ENCODE data around the gene HOXB4.
"Not testable (repeated sequence)": the region's sequence is repeated elsewhere in the genome, so short reads cannot be mapped to it uniquely, and the experiment has no call there.

Gene HOXB4

GRCh38 chr17:48546137-48546923, 31.8 kb downstream of the HOXB4 start:
- FAIRE-seq, result no peak

DNA sequence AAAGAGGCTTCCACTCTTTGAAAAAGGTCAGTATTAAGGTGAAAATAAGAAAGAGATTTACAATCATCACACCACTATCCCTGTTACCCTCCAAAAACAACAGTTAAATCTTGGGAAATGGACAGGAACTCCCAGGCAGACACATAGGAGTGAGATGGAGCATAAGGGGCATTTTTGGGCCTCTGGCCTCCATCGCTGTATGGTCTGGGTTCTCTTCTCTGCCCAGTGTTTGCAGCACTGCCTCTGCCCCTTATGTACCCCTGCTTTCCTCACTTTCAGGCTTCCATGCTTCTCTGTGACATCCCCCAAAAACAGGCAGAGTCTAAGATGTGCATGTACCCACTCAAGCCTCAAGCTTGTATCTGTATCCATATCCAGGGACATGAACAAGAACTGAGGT, 32.6 kb downstream of the HOXB4 start:
- no peak for FAIRE-seq

GRCh38 chr17:48545022-48545375, 33.2 kb downstream of the HOXB4 start, which contains the start of gene HOXB2:
Gene HOXB2 (minus strand): TSS chr17:48545109. CDS start chr17:48544911, 198 bp downstream.
- FAIRE-seq, result no peak

GRCh38 chr17:48544349-48545021, 33.7 kb downstream of the HOXB4 start:
- FAIRE-seq, result no peak

DNA sequence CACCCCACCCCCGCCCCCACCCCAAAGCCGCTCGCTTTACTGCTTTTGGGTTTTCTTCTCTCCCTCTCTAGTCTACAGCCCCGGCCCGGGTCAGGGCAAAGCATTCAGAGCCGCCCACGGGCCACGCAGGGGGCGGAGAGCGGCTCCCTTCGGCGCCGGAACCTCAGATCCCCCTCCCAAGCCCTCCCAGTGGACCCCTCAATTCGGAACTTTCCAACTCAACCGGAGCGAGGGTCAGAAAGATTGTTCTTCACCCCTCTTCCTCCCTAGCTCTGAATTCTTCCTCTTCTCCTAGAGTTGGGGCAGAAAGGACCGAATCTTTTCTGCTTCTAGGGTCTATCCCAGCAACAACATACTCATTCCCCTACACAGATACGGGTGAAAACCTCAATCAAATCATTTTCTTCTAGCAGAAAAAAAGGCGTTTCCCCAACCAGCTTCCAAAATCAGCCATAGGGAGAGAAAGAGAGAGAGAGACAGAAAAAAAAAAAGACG, 34.2 kb downstream of the HOXB4 start:
- FAIRE-seq, result no peak

DNA sequence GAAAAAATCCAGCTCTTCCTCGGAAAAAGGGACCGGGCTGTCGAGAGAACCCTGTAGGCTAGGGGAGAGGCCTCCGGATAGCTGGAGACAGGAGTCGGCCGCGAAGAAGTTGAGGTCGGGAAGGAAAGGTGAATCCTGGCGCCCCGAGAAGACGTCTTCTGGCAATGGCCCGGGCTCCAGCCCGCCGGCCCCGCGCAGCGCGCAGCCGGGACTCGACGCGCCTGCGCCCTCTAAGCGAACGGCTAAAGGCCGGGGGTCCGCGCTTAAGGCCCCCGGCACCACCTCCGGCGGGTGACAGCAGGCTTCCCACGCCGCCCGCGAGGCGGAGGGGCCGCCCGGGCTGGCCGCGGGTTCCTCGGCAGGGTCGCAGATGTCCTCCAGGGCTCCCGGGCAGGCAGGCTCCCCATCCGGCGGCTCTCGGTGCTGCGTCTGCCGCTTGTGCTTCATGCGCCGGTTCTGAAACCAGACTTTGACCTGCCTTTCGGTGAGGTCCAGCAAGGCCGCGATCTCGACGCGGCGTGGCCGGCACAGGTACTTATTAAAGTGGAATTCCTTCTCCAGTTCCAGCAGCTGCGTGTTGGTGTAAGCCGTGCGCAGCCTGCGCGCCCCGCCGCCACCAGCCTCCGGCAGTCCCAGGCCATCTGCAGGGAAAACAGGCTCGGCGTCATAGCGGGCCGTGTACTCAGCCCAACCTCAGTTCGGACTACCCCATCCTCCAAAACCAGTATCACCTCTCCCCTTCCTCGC, 34.9 kb downstream of the HOXB4 start:
- FAIRE-seq, result no peak

- peak; percentile 34 for FAIRE-seq
Measured at GRCh38 chr17:48542698-48543106, 35.4 kb downstream of the HOXB4 start.

- no peak for FAIRE-seq
Measured at GRCh38 chr17:48542114-48542656, 36.0 kb downstream of the HOXB4 start.

- no peak for FAIRE-seq
Measured at GRCh38 chr17:48541577-48542113, 36.5 kb downstream of the HOXB4 start.

DNA sequence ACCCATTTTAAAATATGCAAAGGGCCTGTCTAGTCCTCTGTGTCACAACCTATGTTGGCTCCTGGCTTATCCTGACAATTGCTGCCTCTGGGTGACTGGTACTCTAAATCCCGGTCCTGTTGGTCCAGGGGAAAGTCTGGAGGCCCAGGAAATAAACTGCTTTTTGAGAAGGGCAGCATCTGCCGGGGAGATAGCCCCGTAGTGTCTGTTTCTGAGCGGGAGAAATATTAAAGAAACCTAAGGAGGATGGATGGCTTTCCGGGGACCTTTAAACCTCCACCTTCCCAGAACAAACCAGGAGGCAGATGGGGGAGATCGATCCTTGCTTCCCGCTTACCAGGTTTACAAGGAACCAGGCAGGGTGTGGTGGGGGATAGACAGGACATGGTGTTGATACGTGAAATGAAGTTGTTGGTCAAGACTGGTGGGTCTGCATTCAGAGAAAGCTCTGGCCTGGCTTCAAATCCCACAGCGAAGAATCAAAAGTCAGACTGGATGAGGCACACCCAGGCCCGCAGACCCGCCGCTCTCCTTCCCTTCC, 37.0 kb downstream of the HOXB4 start:
- no peak for FAIRE-seq

DNA sequence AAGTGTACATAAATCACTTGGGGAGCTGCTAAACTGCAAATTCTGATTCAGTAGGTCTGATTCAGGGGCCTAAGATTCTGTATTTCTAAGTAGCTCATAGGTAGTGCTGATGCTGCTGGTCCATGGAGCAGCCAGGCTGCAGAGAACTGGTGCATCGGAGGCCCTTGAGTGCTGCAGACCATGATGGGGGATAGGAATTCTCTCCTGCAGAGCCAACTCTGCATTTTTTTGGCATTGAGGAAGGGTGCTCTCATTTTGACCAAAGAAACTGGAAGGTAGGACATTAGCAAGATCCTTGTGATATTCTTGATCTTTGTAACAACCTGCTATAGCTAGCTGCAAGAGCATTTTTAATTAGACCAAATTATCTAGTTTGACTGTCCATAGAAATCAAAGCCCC, 37.9 kb downstream of the HOXB4 start:
- FAIRE-seq, result no peak

- no peak for FAIRE-seq
Measured at GRCh38 chr17:48539177-48539576, 39.0 kb downstream of the HOXB4 start.

- no peak for FAIRE-seq
Measured at GRCh38 chr17:48537316-48537715, 40.8 kb downstream of the HOXB4 start.

DNA sequence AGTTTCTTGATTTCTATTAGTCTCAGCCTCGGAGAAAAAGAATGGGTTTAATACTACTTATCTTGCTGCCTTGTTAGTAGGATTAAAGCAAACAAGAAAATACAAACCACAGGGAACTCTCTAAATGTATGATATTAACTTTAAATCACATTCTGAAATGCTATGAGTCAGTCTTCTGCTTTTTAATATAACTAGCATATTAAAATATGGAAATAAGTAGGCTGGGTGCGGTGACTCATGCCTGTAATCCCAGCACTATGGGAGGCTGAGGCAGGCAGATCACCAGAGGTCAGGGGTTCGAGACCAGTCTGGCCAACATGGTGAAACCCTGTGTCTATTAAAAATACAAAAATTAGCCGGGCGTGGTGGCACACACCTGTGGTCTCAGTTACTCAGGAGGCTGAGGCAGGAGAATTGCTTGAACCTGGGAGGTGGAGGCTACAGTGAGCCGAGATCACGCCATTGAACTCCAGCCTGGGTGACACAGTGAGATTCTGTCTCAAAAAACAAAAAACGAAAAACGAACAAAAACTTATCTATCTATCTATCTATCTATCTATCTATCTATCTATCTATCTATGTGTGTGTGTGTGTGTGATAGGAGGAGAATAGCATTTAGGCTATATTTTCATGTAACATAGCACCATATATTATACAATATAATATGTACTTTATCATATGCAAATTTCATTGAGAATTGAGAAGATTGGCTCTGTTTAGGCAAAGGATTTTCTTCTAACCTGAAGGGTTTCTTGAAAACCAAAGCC, 42.2 kb downstream of the HOXB4 start:
- FAIRE-seq, result not testable (repeated sequence)

DNA sequence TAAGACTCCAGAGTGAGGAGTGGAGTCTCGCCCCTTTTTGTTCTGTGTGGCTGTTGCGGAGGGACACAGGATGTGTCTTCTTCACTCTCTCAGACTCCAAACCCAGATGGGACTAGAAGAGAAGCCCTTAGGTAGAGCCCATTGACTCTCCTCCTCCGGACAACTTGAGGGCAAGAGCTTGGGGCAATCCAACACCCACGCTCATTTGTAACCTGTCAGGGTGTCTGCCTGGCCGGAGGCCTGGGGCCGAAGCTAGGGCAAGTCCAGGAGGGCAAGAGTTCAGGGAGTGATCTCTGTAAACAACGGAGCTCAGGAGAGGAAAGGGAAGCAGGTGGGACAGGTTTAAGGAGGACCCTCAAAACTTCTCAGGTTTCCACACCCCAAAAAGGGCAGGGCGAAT, 45.9 kb downstream of the HOXB4 start:
- FAIRE-seq, result no peak

GRCh38 chr17:48530887-48531272, 47.3 kb downstream of the HOXB4 start, which contains the start of gene HOXB1:
Gene HOXB1 (minus strand): TSS chr17:48531011. CDS start chr17:48530904, 107 bp downstream.
- FAIRE-seq, result no peak

- no peak for FAIRE-seq
Measured at GRCh38 chr17:48530208-48530886, 47.8 kb downstream of the HOXB4 start.

DNA sequence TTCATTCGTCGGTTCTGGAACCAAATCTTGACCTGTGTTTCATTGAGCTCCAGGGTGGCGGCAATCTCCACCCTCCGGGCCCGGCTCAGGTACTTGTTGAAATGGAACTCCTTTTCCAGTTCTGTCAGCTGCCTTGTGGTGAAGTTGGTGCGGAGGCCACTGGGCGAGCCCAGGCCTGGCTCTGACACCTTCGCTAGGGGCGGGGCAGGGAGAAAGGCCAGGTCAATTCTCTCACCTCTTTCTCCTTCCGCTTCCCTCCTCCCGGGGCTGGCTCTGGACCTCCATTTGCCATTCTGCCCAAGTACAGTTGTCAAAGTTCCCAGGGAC, 48.5 kb downstream of the HOXB4 start:
- no peak for FAIRE-seq

- no peak for FAIRE-seq
Measured at GRCh38 chr17:48528936-48529682, 49.0 kb downstream of the HOXB4 start.

DNA sequence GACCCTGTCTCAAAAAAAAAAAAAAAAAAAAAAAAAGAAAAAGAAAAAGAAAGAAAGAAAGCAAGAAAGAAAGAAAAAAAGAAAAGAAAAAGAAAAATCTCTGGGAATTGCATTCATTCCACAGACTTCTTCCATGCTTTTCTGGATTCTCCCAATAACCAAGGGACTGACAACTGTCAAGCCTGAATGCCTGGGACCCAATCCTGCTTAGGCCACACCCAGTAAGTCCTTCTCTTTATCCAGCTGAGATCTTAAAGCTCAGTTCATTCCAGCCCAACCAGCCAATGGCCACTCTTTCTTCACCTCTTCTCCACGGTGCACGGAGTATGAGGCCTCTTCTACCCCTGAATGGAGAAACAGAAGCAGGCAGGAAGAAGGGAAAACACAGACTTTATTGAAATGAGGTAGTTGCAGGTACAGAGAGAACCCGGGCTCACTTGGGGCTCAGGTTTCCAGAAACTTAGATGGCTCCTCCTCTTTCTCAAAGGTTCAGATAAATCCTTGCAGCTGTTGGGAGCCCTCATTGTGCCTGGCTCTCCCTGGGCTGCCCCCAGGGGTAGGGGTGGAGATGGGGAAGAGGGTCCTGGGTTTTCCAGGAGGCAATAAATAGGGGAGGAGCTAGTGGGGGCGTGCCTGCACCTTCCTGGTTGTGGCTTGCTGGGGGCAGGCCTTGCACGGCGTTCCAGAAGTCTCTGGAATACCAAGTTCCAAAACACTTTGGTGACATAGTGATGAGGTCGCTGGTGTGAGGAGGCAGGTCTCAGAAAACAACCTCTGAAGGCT, 49.8 kb downstream of the HOXB4 start:
- no peak for FAIRE-seq
